OCI-M2 (cell line): ENCODE data around the gene LRTM2.

Experiments
- DNase-seq: peaks from one replicate; lab custom pipeline; 2025; ENCODE audit not compliant: unreplicated experiment; lab: John Stamatoyannopoulos, UW

LRTM2 gene

DNA sequence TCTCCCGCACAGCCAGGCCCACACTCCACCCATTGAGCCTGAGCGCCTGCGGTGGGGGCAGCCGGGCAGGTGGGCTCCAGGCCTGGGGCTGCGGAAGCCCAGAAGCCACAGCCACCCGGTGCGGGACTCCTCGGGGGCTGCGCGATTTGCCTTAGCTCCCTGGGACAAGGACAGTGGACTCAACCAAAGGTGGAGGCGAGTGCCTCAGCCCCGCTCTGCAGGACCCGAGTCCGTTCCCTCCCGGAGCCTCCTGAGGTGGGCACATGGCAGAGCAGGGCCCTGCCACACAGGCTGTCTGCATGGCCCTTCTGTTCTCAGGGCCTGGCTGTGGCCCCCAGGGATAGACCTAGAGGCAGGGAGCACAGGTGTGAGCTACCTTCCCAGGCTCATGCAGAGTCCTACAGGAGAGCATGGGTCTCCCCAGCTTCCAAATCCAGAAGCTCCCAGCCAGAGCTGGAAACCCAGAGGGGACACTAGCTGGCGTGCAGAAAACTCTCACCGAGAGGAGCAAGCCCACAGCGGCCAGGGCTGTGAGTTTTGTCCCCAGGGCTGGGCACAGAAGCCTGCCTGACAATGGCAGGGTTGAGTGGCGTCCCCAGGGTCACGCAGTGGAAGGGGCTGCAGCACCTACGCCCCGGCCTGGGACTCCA, 22.2 kb upstream of the LRTM2 start:
- DNase-seq: no peak

- no peak for DNase-seq
Observed at GRCh38 chr12:1798641-1799020, 21.7 kb upstream of the LRTM2 start.

GRCh38 chr12:1799051-1799881, 21.1 kb upstream of the LRTM2 start:
- no peak for DNase-seq

DNA sequence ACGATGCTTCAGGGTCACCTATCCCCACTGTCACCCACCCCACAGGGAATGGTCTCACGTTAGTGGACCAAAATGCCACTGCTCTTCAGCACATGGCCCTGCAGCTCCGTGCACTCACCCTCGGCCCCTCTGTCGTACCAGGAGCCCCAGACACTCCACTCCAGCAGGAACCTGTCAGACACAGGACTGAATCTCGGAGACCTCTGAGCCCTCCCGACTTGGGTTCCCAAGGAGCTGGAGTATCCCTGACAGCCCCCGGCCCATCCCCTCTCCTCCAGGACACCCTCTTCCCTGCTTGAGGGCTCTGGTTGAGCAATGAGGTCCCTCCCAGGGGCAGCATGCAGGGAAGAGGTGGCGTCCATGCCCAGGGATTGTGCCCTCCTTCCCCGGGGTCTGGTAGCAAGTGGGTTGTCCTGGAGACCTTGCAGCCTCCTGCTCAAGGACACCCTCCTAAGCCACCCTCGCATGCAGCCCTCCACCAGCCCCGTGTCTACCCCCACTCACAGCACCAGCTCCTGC, 20.4 kb upstream of the LRTM2 start:
- DNase-seq: no peak

- no peak for DNase-seq
Observed at GRCh38 chr12:1800401-1801302, 19.7 kb upstream of the LRTM2 start.

DNA sequence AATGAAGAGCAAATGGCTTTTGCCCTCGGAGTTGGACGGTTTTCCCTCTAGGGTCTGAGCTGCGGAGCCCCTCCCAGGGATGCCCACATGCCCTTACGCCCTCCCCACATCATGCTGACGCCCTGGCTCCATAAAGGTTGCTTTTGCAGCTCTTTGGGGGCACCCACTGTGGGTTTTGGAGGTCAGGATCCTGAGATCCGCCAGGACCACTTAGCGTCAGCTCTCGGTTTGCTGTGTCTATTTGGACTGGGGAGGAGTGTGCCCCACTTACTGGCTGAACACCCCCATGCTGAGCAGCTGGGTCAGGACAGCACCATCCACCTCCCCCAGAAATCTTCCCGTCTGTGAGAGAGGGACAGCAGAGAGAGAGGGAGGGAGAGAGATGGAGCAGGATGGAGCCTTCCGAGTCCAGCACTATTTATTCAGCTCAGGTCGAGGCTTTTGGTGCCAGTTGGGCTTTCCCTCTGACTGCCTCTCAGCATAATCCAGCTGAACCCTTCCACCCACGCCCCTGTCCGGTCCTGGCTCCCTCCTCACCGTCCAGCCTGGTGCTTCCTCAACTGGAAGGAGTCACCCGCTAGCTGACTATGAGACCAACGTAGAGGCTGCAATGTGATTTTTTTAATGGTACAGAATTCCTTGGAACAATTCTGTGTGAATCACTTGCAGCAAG, 18.9 kb upstream of the LRTM2 start:
- no peak for DNase-seq

DNA sequence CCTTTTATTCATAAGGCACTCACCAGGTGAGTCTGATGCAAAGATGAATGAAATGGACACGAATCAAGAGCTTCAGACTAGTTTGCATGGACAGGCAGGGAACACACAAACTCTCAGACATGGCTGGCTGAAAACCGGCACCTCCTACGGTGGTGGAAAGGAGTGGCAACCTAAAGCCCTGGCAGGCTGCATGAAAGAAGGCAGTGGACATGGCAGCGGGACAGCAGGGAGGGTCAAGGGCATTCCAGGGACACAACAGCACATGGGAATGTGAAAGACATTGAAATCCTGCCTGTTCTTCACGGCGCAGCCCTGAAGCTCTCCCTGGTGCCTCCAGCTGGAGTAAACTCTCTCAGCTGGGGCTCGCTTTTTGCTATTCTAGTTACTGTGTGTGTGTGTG, 16.6 kb upstream of the LRTM2 start:
- DNase-seq: no peak

DNA sequence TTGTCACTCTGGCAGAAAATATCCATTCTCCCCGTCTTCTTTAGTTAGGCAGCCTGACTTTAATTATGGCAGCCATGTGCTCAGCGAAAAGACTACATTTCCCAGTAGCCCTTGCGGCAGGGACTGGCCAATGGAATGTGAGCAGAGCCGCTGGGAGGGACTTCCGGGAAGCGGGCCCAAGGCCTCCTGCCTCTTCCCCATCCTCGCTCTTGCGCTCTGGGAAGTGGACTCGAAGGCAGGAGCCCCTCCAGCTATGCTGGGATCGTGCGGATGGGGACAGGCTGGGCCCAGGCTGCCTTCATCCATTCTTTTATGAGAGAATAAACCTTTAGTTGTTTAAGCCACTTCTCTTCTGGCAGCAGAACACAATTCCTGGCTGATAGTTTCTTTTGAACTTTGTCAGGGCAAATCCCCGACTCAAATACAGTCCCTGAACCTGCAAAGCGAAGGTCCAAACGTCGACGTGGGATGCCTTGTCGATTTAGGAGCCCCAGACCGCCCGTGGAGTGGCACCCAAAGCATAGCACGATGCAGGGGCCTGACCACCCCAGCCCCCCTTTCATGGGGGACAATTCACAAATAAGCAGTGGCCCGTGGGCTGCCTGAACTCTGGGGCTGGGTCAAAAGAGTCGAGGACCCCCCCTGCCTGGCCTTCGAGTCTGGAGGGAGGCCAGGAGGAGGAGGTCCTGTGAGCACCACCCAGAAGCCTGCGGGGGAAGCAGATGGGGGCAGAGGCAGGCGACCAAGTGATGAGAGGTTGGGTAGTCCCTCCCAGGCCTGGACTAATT, 15.6 kb upstream of the LRTM2 start:
- no peak for DNase-seq

- no peak for DNase-seq
Observed at GRCh38 chr12:1805441-1806081, 14.8 kb upstream of the LRTM2 start.

DNA sequence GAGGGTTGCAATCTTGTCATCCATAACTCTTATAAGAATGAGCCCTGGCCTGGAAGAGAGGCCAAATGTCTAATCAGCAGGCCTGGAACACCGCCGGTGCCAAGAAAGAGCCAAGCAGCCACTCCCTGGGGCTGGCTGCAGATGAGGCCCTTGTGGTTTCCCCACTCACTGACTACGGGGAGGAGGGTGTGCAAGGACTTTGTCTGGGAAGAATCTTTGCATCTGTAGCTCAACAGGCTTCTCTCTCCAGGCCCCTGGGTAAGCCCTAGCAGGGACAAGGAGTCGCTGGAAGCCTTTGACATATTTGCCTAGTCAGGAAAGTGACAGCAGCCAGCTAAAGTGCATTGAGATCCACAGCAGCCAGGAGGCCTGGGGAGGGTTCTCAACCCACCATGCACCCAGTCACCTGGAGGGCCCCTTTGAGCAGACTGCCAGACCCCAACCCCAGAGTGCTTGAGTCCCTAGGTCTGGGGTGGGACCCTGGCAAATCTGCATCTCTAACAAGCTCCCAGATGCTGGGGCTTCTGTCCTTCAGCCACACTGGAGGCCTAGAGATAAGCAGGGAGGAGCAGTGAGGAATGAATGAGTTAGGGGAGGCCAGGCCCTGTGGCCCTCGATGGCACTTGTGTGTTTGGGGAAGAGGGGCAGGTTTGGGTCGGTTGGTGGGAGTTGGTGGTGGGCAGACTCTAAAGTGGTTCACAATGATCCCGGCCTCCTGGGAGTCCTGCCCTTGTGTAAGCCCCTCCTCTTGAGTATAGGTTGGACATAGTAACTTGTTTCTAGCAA, 13.9 kb upstream of the LRTM2 start:
- DNase-seq: no peak

- no peak for DNase-seq
Observed at GRCh38 chr12:1807087-1807860, 13.1 kb upstream of the LRTM2 start.

DNA sequence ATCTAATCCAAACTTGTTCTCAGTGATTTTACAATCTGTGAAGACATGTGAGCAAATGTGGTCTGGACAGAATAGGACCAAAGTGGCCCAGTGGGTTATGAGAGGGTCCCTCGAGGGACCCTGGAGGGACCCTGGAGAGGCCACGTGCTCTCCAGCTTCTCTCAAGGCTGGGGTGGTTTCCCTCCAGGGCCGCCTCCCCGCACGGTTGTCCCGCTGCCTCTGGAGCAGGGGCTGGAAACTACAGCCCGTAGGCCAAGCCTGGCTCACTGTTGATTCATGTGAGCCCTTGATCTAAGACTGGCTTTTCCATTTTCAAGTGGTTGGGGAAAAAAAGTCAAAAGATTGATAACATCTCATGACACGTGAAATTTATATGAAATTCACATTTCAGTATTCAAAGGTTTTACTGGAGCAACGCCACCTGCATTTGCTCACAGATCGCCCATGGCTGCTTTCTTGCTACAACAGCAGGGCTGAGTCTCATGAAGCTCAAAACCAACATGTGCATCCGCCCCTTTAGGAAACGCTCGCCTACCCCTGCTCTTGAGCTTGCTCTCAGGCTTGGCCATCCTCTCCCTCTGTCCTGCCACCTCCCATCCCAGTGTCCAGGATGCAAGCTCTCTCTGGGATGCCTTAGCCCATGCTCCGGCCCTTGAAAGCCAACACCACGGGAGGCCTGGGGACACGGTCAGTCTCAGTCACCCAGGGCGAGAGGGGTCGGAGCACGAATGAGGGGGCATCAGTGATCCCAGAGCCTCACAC, 12.1 kb upstream of the LRTM2 start:
- no peak for DNase-seq

- no peak for DNase-seq
Observed at GRCh38 chr12:1808798-1809480, 11.4 kb upstream of the LRTM2 start.

DNA sequence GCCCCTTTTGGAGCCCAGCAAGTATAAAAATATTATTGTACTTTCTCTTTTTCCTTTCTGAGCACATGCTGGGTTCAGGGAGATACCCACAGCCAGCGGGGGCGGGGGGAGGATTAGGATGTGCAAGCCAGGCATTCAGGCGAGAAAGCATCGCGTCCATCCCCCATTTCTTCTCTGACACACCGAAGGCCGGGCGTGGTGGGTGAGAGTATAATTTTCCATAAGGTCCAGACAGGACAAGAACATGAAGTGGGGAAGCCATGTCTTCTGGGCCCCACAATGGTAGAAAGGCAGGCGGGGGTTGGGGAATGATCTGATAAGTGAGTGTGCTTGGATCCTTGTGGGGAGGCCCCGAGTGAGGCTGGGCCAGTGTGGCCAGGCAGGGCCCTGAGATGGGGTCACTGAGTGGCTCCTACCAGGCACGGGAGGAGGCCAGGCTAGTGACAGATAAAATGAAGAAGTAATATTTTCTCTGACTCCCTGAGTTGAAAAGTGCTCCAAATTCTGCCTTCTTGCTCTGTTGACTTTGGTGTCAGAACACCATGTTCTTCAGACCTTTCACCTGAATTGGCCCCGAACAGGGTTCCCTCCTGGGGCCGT, 10.7 kb upstream of the LRTM2 start:
- no peak for DNase-seq

- no peak for DNase-seq
Observed at GRCh38 chr12:1810201-1810930, 10.0 kb upstream of the LRTM2 start.

GRCh38 chr12:1810931-1811280, 9.5 kb upstream of the LRTM2 start:
- no peak for DNase-seq
